HG03354 (cell line): Measurements from ENCODE around the gene STBD1.
"Not testable (repeated sequence)": the region's sequence is repeated elsewhere in the genome, so short reads cannot be mapped to it uniquely, and the experiment has no call there.

Experiments
- ATAC-seq: cut with Tn5 transposase; IDR thresholded peaks from one replicate; pipeline ENCODE4 v1.9.1; 2021; ENCODE audit warnings: mild to moderate bottlenecking; ENCODE audit not compliant: unreplicated experiment, poor library complexity, severe bottlenecking

The STBD1 gene

GRCh38 chr4:76313547-76313946, 7.0 kb downstream of the STBD1 start:
- ATAC-seq = no peak

GRCh38 chr4:76315267-76315918, 8.9 kb downstream of the STBD1 start:
- ATAC-seq = no peak

DNA sequence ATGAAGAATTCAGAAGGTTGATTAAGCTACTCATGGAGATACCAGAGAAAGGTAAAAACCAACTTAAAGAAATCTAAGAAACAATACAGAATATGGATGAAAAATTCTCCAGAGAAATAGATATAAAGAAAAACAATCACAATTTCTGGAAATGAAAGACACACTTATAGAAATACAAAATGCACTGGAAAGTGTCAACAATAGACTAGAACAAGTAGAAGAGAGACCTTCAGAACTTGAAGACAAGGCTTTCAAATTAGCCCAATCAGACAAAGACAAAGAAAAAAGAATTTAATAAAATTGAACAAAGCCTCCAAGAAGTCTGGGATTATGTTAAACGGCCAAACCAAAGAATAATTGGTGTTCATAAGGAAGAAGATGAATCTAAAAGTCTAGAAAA, 9.6 kb downstream of the STBD1 start:
- ATAC-seq = no peak

- ATAC-seq = no peak
Observed at GRCh38 chr4:76322236-76322635, 15.7 kb downstream of the STBD1 start.

GRCh38 chr4:76325072-76325471, 18.5 kb downstream of the STBD1 start:
- ATAC-seq = no peak

DNA sequence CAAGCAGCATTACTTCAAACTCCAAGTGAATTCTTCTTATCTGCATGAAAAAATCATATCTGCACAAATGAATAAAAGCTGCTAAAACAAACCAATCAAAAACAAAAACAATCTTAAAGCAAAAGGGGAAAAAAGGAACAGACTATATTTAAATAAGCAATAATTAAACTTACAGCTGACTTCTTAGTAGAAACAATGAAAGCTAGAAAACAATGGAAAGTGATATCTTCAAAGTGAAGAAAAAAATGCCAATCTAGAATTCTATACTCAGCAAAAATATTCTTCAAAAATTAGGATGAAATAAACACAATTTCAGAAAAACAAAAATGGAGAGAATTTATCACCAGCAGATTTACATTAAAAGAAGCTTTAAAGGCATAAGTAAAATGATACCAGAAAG, 20.0 kb downstream of the STBD1 start:
- no peak for ATAC-seq

GRCh38 chr4:76334885-76335284, 28.4 kb downstream of the STBD1 start:
- ATAC-seq = no peak

GRCh38 chr4:76339364-76339763, 32.8 kb downstream of the STBD1 start:
- ATAC-seq = no peak

GRCh38 chr4:76341063-76341462, 34.5 kb downstream of the STBD1 start:
- ATAC-seq = no peak

DNA sequence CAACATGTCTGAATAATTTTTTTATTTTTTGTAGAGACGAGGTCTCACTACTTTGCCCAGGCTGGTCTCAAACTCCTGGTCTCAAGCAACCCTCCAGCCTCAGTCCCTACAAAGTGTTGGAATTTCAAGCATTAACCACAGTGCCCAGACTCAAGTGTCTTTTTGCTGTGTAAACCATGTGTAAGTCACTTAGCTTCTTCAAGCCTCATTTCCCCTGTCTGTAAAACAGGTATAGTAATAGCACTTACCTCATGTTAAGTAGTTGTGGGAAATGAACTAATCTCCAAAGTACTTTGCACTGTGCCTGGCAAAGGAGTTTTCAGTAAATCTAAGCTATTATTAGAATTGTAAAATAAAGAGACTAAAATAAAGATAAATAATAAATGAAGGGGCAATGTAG, 35.7 kb downstream of the STBD1 start:
- no peak for ATAC-seq

DNA sequence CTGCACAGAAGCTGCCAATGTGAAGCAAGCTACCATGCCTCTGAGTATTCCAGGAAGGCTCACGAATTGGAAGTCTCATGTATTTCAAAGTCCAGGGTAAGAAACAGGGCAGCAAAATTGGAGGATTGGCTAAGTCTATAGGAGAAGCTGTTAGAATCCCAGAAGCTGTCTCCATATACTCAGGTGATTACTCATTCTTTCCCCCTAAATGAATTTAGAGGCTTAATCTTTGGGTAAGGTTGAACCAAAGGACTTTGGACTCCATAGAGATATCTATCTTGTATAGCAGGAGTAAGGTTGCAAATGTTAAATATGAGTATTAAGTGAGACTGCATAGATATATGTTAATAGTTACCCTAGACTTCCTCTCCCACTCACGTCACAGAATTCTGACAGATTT, 36.3 kb downstream of the STBD1 start:
- no peak for ATAC-seq

DNA sequence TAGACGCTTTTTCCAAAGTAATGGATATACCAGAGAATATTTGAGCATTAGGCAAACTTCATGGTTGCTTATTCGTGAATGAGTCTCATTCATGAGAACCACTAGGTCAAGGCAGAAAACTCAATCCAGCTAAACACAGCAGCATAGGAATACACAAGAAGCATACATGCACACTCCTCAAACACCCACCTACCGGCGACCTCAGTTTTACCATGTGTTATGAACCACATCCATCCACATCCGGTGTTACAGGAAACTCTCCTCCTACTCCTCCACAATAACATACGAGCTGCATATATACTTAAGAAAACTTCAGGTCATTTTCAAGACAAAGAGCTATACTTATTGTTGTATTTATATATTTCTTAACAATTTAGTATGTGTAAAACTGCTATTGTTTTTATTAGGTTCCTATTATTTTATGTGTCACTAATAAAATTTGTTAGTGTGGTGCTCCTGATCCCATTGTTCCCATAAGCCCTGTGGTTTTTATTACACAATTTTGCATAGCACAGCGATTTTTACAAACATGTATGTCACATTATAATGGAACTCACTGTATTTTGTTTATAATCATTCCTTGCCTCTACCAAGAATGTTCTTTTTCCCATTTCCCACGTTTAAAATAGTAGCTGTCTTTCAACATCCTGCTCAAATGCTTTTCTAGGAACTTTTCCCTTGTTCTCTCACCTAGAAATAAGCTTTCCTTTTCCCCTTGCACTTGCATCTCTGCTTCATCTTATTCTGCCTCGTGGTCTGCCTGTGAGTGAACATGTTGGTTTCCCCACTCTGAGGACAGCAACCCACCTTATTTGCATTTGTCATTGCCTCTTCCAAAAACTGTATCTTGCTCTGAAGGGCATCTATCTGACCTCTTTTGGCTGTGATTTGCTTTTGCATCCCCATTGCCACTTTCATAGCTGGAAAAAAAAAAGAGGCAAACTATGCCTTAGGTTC, 48.3 kb downstream of the STBD1 start:
- no peak for ATAC-seq

DNA sequence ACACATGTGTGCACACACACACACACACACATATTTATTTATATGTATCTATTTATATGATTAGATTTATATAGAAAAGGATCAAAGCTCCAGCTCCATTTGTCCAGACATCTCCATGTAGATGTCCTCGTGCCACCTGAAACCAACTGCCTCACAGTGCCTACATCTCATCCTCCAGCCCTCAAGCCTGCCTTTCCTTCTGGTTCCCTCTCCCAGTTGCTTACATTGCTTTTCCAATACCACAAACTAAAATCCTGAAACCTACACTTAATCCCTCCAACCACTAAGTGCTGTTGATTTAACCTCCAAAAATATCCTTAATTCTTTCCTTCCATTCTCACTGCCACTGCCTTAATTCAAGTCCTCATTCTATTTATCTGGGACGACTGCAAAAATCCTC, 51.4 kb downstream of the STBD1 start:
- no peak for ATAC-seq

GRCh38 chr4:76359881-76360466, 53.4 kb downstream of the STBD1 start:
- ATAC-seq = not testable (repeated sequence)
